ES-I3 (cell line): ENCODE data around the gene TTC4.

Experiments
- H3K36me3 ChIP-seq: 2 replicates; pipeline ENCODE4 v1.6.1; 2013; ENCODE audit warnings: mild to moderate bottlenecking, low read length, control low read depth, moderate library complexity; ENCODE audit not compliant: insufficient read depth
- H3K4me1 ChIP-seq: 2 replicates; pipeline ENCODE4 v1.6.1; 2013; ENCODE audit warnings: mild to moderate bottlenecking, control low read depth, low read length; ENCODE audit not compliant: insufficient read depth
- H3K9ac ChIP-seq: 2 replicates; pipeline ENCODE4 v1.6.1; 2013; ENCODE audit warnings: low read depth, mild to moderate bottlenecking, low read length, moderate library complexity
- H3K9me3 ChIP-seq: 2 replicates; pipeline ENCODE4 v1.6.1; 2013; ENCODE audit warnings: mild to moderate bottlenecking, low read length, moderate library complexity; ENCODE audit not compliant: control insufficient read depth, insufficient read depth

Gene TTC4

GRCh38 chr1:54695764-54696163, 19.9 kb upstream of the TTC4 start:
- no peak overlapping the region for H3K9ac ChIP-seq
- H3K9me3 ChIP-seq = no peaks in the 10 kb centered on the region
- no peaks in the 10 kb centered on the region for H3K36me3 ChIP-seq
- H3K4me1 ChIP-seq = no peaks in the 10 kb centered on the region

GRCh38 chr1:54696262-54696661, 19.4 kb upstream of the TTC4 start:
- Histone ChIP-seq H3K4me1 (no peaks in the 10 kb centered on the region), H3K36me3 (no peaks in the 10 kb centered on the region), H3K9ac (no peak overlapping the region), H3K9me3 (no peaks in the 10 kb centered on the region)

GRCh38 chr1:54697896-54698295, 17.8 kb upstream of the TTC4 start:
- Histone ChIP-seq H3K9me3 (no peaks in the 10 kb centered on the region), H3K9ac (no peak overlapping the region), H3K4me1 (no peaks in the 10 kb centered on the region), H3K36me3 (no peaks in the 10 kb centered on the region)

GRCh38 chr1:54698346-54698745, 17.3 kb upstream of the TTC4 start:
- no peak overlapping the region for H3K9ac ChIP-seq
- no peaks in the 10 kb centered on the region for H3K4me1 ChIP-seq
- H3K36me3 ChIP-seq = no peaks in the 10 kb centered on the region
- H3K9me3 ChIP-seq = no peaks in the 10 kb centered on the region

- Histone ChIP-seq H3K9ac (no peak overlapping the region), H3K9me3 (no peaks in the 10 kb centered on the region), H3K4me1 (no peaks in the 10 kb centered on the region), H3K36me3 (no peaks in the 10 kb centered on the region)
These were observed 15.6 kb upstream of the TTC4 start for GRCh38 chr1:54699936-54700525.

GRCh38 chr1:54701066-54701465, 14.6 kb upstream of the TTC4 start:
- no peaks in the 10 kb centered on the region for H3K4me1 ChIP-seq

GRCh38 chr1:54701996-54702395, 13.7 kb upstream of the TTC4 start:
- no peaks in the 10 kb centered on the region for H3K4me1 ChIP-seq
- H3K9ac ChIP-seq = no peak overlapping the region
- no peaks in the 10 kb centered on the region for H3K9me3 ChIP-seq
- no peaks in the 10 kb centered on the region for H3K36me3 ChIP-seq

More at GRCh38 chr1:54701066-54701465, 14.6 kb upstream of the TTC4 start:
- Histone ChIP-seq H3K9ac (no peak overlapping the region), H3K36me3 (no peaks in the 10 kb centered on the region), H3K9me3 (no peaks in the 10 kb centered on the region)

- no peaks in the 10 kb centered on the region for H3K9me3 ChIP-seq
- no peak overlapping the region for H3K9ac ChIP-seq
- H3K4me1 ChIP-seq = no peaks in the 10 kb centered on the region
- H3K36me3 ChIP-seq = no peaks in the 10 kb centered on the region
These were observed 12.2 kb upstream of the TTC4 start for GRCh38 chr1:54703471-54703870.

GRCh38 chr1:54705153-54705552, 10.5 kb upstream of the TTC4 start:
- Histone ChIP-seq H3K4me1 (no peaks in the 10 kb centered on the region), H3K9ac (no peak overlapping the region), H3K36me3 (no peaks in the 10 kb centered on the region), H3K9me3 (no peaks in the 10 kb centered on the region)

GRCh38 chr1:54706419-54706818, 9.2 kb upstream of the TTC4 start:
- Histone ChIP-seq H3K9me3 (no peaks in the 10 kb centered on the region), H3K36me3 (no peaks in the 10 kb centered on the region), H3K4me1 (no peaks in the 10 kb centered on the region), H3K9ac (no peak overlapping the region)

GRCh38 chr1:54708385-54708784, 7.3 kb upstream of the TTC4 start:
- no peaks in the 10 kb centered on the region for H3K4me1 ChIP-seq
- H3K9me3 ChIP-seq = no peaks in the 10 kb centered on the region
- no peak overlapping the region for H3K9ac ChIP-seq
- H3K36me3 ChIP-seq = no peaks in the 10 kb centered on the region

GRCh38 chr1:54709547-54710292, 5.9 kb upstream of the TTC4 start:
- no peaks in the 10 kb centered on the region for H3K9me3 ChIP-seq
- no peaks in the 10 kb centered on the region for H3K4me1 ChIP-seq
- no peak overlapping the region for H3K9ac ChIP-seq
- H3K36me3 ChIP-seq = no peaks in the 10 kb centered on the region

- H3K36me3 ChIP-seq = no peaks in the 10 kb centered on the region
- peaks cover 2% of the 10 kb centered on the region; the same call in 1 of the 2 replicates for H3K4me1 ChIP-seq
- no peak overlapping the region for H3K9ac ChIP-seq
- no peaks in the 10 kb centered on the region for H3K9me3 ChIP-seq
These were observed 5.2 kb upstream of the TTC4 start for GRCh38 chr1:54710434-54710833.

GRCh38 chr1:54710841-54711240, 4.8 kb upstream of the TTC4 start:
- Histone ChIP-seq H3K4me1 (peaks cover 2% of the 10 kb centered on the region; the same call in 1 of the 2 replicates), H3K9me3 (no peaks in the 10 kb centered on the region), H3K36me3 (no peaks in the 10 kb centered on the region), H3K9ac (no peak overlapping the region)

- no peaks in the 10 kb centered on the region for H3K36me3 ChIP-seq
- no peak overlapping the region for H3K9ac ChIP-seq
- peaks cover 2% of the 10 kb centered on the region; the same call in 1 of the 2 replicates for H3K4me1 ChIP-seq
- no peaks in the 10 kb centered on the region for H3K9me3 ChIP-seq
These were observed 4.1 kb upstream of the TTC4 start for GRCh38 chr1:54711536-54711935.
